HG03520 (cell line): ENCODE data around the gene LPCAT1.

Experiments used
- ATAC-seq: cut with Tn5 transposase; IDR thresholded peaks from one replicate; pipeline ENCODE4 v1.9.1; 2021; ENCODE audit warnings: mild to moderate bottlenecking, moderate library complexity; ENCODE audit not compliant: unreplicated experiment

LPCAT1 gene

GRCh38 chr5:1555011-1555807 is 31.4 kb upstream of the LPCAT1 start:
- ATAC-seq, result no peak

- ATAC-seq, result no peak
Observed at GRCh38 chr5:1554410-1554967, 30.7 kb upstream of the LPCAT1 start.

- no peak for ATAC-seq
Observed at GRCh38 chr5:1553539-1554409, 30.0 kb upstream of the LPCAT1 start.

GRCh38 chr5:1552521-1553255 is 28.9 kb upstream of the LPCAT1 start:
- ATAC-seq, result no peak

- no peak for ATAC-seq
Observed at GRCh38 chr5:1551426-1552301, 27.9 kb upstream of the LPCAT1 start.

GRCh38 chr5:1550287-1551076 is 26.7 kb upstream of the LPCAT1 start:
- no peak for ATAC-seq

- no peak for ATAC-seq
Observed at GRCh38 chr5:1549475-1550030, 25.8 kb upstream of the LPCAT1 start.

- ATAC-seq, result no peak
Observed at GRCh38 chr5:1548702-1549474, 25.1 kb upstream of the LPCAT1 start.

- ATAC-seq, result no peak
Observed at GRCh38 chr5:1547655-1548054, 23.9 kb upstream of the LPCAT1 start.

GRCh38 chr5:1547236-1547635 is 23.5 kb upstream of the LPCAT1 start:
- ATAC-seq, result no peak

GRCh38 chr5:1546556-1546955 is 22.8 kb upstream of the LPCAT1 start:
- ATAC-seq, result no peak

- no peak for ATAC-seq
Observed at GRCh38 chr5:1545805-1546355, 22.1 kb upstream of the LPCAT1 start.

- no peak for ATAC-seq
Observed at GRCh38 chr5:1545126-1545804, 21.5 kb upstream of the LPCAT1 start.

- no peak for ATAC-seq
Observed at GRCh38 chr5:1544294-1544961, 20.7 kb upstream of the LPCAT1 start.

- no peak for ATAC-seq
Observed at GRCh38 chr5:1543398-1544293, 19.9 kb upstream of the LPCAT1 start.

GRCh38 chr5:1542781-1543180 is 19.0 kb upstream of the LPCAT1 start:
- no peak for ATAC-seq
